HL-60/S4 treated with phorbol 12-myristate 13-acetate at 8.2 ng/mL for 4 days and 3 days (cell line): ENCODE measurements around the gene RAB3A.

ENCODE experiments used
- in situ Hi-C: fragments of 300-500 bp; cut with MboI; formaldehyde crosslinking; loops from 2 replicates; pipeline ENCODE4 v1.15.0; 2022; ENCODE audit warnings: low sequenced_read_pairs

RAB3A gene

DNA sequence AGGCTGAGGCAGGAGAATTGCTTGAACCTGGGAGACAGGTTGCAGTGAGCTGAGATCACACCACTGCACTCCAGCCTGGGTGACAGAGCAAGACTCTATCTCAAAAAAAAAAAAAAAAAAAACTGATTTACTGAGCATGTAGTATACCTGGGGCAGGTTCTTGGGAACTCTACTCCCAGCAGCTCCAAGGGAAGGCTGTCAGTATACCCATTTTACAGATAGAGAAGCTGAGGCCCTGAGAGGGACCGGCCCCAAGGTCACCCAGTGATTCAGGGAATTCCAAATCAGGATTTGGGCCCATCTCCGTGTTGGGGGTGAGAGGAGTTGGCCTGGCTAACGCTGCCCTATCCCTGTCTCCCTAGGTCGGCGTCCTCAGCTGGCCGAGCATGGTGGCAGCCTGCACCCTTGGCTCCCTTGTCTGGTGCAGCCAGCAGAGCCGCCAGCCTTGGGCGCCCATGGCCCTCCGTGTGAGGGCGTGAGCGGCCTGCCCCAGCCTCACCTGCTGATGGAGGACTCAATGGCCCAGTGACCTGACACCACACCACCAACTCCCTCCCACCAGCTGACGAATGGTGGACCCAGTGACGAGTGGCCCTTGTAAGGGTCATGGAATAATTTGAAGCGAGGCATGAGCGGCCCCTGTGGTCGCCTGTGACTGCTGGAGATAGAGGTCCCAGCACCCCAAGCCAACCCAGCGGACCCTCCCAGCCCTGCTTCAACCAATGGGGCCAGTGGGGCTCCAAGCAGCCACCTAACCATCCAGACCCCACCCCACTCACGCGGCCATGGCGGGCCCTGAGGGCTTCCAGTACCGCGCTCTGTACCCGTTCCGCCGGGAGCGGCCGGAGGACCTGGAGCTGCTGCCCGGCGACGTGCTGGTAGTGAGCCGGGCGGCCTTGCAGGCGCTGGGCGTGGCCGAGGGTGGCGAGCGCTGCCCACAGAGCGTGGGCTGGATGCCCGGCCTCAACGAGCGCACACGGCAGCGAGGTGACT is 48.5 kb downstream of the RAB3A start:
- in situ Hi-C loops: no loop called here

- in situ Hi-C loops: no loop called here
Measured at GRCh38 chr19:18153556-18154134, 50.2 kb downstream of the RAB3A start.

GRCh38 chr19:18152817-18153555 is 50.9 kb downstream of the RAB3A start, which contains the start of gene PIK3R2:
TSS of gene PIK3R2 (plus strand) at chr19:18153163. CDS start at chr19:18155880, 2,717 bp downstream.
- in situ Hi-C loops: no loop called here

- in situ Hi-C loops: no loop called here
Measured at GRCh38 chr19:18152442-18152816, 51.4 kb downstream of the RAB3A start.

GRCh38 chr19:18150776-18151624 is 52.8 kb downstream of the RAB3A start:
- in situ Hi-C loops: no loop called here

GRCh38 chr19:18149596-18149975 is 54.3 kb downstream of the RAB3A start:
- in situ Hi-C loops: no loop called here

- in situ Hi-C loops: no loop called here
Measured at GRCh38 chr19:18147396-18147795, 56.4 kb downstream of the RAB3A start.
